ENCODE measurements around the gene SAFB. TPM values are rescaled to one million over a fixed set of nuclear protein-coding genes. Genes with fewer than 3 reads are reported as not detected.

The SAFB gene
- total and polyA plus RNA-seq, 2 of the 13 experiments (the other 11 are each of a cell fraction or from before 2014, with no cell fraction given): 21.0 to 28.4 TPM

DNA sequence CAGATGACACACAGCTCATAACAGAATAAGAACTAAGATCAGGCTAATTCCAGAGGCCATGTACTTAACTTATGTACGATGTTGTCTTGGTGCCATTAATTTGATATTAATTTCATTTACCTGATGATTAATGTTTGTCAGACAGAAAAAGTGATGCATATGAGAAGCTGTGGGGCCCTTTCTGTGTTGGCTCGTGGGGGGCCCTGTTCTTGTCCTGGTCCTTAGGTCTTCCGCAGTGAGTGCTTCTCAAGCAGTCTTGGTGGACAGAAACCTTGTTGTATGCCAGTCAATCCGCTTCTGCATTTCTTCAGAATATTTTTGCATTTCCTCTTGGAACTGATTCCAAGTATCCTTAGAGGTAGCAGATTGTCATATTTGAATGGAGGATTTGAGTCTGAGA, 20.2 kb downstream of the SAFB start:
- Histone ChIP-seq H3K9ac (ENCODE audit: insufficient read depth, low read depth, low read length) (no peak overlapping the region), H3K79me2 (ENCODE audit: insufficient read depth, low read length) (peaks cover 67% of the 10 kb centered on the region), H2AFZ (ENCODE audit: low read length) (no peak overlapping the region), H3K27ac (ENCODE audit: extremely low read length, insufficient read depth, low read length) (no peak overlapping the region), H3K4me2 (ENCODE audit: low read depth, low read length) (no peak overlapping the region), H3K36me3 (replicated peaks in 1 of 2; ENCODE audit: control insufficient read depth in 1 of 2, insufficient read depth in 2 of 2, low read length in 2 of 2) (peaks cover 39 to 82% of the 10 kb centered on the region in 2 experiments), H3K4me3 (replicated peaks in 1 of 3; ENCODE audit: insufficient read depth in 1 of 3, low read depth in 2 of 3, low read length in 3 of 3) (no peak overlapping the region), H4K20me1 (ENCODE audit: insufficient read depth, low read length) (peaks cover 46% of the 10 kb centered on the region), H3K9me3 (ENCODE audit: low read length) (no peaks in the 10 kb centered on the region), H3K4me1 (ENCODE audit: insufficient read depth, low read length) (peaks cover 23% of the 10 kb centered on the region), H3K27me3 (ENCODE audit: control insufficient read depth in 1 of 2, insufficient read depth in 2 of 2, low read length in 2 of 2) (no peaks in the 10 kb centered on the region)
- intact Hi-C loops (cut with micrococcal nuclease; ENCODE audit: unreplicated experiment): no loop called here
- ChIA-PET CTCF (ENCODE audit: low intra/inter-chr PET ratio, low total read pairs) (interaction anchor here (0.6 kb wide), 1 partner anchor 96 kb away, joined by 3 read pairs; no protein-coding TSS in a partner anchor), POLR2A (interaction anchor here (2.5 kb wide), 1 partner anchor 20 kb away, joined by 13 read pairs; the partner anchor contains the start of genes SAFB and SAFB2)
- BruUV-seq (replicated peaks): no TSS peak
- DNase-seq (ENCODE audit: low spot score): no peak
- in situ Hi-C loops (cut with HindIII; ENCODE audit: extremely low pct_ligation_motif_present, low pct_unique_long_range_greater_than_20kb): no loop called here
- no peak for FAIRE-seq
- no peak for ATAC-seq
- TF ChIP-seq HMGA1 (CRISPR knock-in tag; conservative IDR thresholded peaks at IDR 0.05): no peak
- TF ChIP-seq FOXJ3 (CRISPR knock-in tag; IDR thresholded peaks at IDR 0.05; ENCODE audit: borderline replicate concordance): no peak
- peak; percentile 20 for TF ChIP-seq RBM22 (optimal IDR thresholded peaks at IDR 0.05; ENCODE audit: low read length)
- TF ChIP-seq ZNF138 (CRISPR knock-in tag; IDR thresholded peaks at IDR 0.05; ENCODE audit: low read depth): no peak
- 95% methylated on average over 4 of the region's 4 CpGs for WGBS (ENCODE audit: low lambda C conversion rate)

DNA sequence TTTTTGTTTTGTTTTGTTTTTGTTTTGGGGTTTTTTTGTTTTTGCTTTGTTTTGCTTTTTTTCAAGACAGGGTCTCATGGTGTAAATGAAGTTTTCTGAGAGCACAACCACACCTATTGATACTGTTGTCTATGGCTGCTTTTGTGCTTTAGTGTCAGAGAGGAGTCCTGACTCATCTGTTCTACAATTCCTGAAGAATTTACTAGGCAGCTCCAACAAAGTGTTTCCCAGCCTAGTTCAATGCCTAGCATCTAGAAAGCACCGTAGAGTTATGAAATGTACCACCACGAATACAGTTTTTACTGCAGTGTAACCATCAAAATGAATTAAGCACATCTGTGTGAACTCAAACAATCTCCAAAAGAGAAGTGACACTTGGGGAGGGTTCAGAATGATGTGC, 21.2 kb downstream of the SAFB start:
- Histone ChIP-seq H3K4me1 (ENCODE audit: insufficient read depth, low read length) (peaks cover 23% of the 10 kb centered on the region), H3K36me3 (replicated peaks in 1 of 2; ENCODE audit: control insufficient read depth in 1 of 2, insufficient read depth in 2 of 2, low read length in 2 of 2) (peaks cover 39 to 84% of the 10 kb centered on the region in 2 experiments), H3K27ac (ENCODE audit: extremely low read length, insufficient read depth, low read length) (no peak overlapping the region), H3K79me2 (ENCODE audit: insufficient read depth, low read length) (peaks cover 57% of the 10 kb centered on the region), H4K20me1 (ENCODE audit: insufficient read depth, low read length) (peaks cover 43% of the 10 kb centered on the region), H3K4me3 (replicated peaks in 1 of 3; ENCODE audit: insufficient read depth in 1 of 3, low read depth in 2 of 3, low read length in 3 of 3) (no peak overlapping the region), H2AFZ (ENCODE audit: low read length) (no peak overlapping the region), H3K4me2 (ENCODE audit: low read depth, low read length) (no peak overlapping the region), H3K9ac (ENCODE audit: insufficient read depth, low read depth, low read length) (no peak overlapping the region), H3K27me3 (ENCODE audit: control insufficient read depth in 1 of 2, insufficient read depth in 2 of 2, low read length in 2 of 2) (no peaks in the 10 kb centered on the region), H3K9me3 (ENCODE audit: low read length) (no peaks in the 10 kb centered on the region)
- POLR2A ChIA-PET: no interaction called here
- no peak for DNase-seq (ENCODE audit: low spot score)
- in situ Hi-C loops (cut with HindIII; ENCODE audit: extremely low pct_ligation_motif_present, low pct_unique_long_range_greater_than_20kb): no loop called here
- no peak for FAIRE-seq
- no TSS peak for BruUV-seq (replicated peaks)
- ATAC-seq: no peak
- CTCF ChIA-PET (ENCODE audit: low intra/inter-chr PET ratio, low total read pairs): interaction anchor here (0.6 kb wide), 1 partner anchor 96 kb away, joined by 3 read pairs; no protein-coding TSS in a partner anchor
- intact Hi-C loops (cut with micrococcal nuclease; ENCODE audit: unreplicated experiment): no loop called here
- WGBS (ENCODE audit: low lambda C conversion rate): 90% methylated on average over 2 of the region's 2 CpGs
- TF ChIP-seq SNAI1 (CRISPR knock-in tag; IDR thresholded peaks at IDR 0.05; ENCODE audit: borderline replicate concordance) (no peak), RBM22 (optimal IDR thresholded peaks at IDR 0.05; ENCODE audit: low read length) (peak; percentile 34)
